Parathyroid adenoma (tissue), 2 donors: ENCODE data around the gene ADPRM.

Source experiments
- H2AFZ ChIP-seq: fragments of 300-600 bp; sonication (generic); one replicate; pipeline ENCODE4 v1.7.0; 2017; ENCODE audit warnings: antibody characterized with exemption, mild to moderate bottlenecking
- H3K27ac ChIP-seq: fragments of 300-600 bp; sonication (generic); one replicate; pipeline ENCODE4 v1.7.0; 2017
- H3K27me3 ChIP-seq: fragments of 300-600 bp; sonication (generic); one replicate; pipeline ENCODE4 v1.7.0; 2017; ENCODE audit warnings: low read length; ENCODE audit not compliant: control insufficient read depth, insufficient read depth
- H3K36me3 ChIP-seq: fragments of 300-600 bp; sonication (generic); one replicate; pipeline ENCODE4 v1.7.0; 2017; ENCODE audit warnings: low read length; ENCODE audit not compliant: control insufficient read depth, insufficient read depth
- H3K4me1 ChIP-seq: fragments of 300-600 bp; sonication (generic); one replicate; pipeline ENCODE4 v1.7.0; 2017; ENCODE audit warnings: control low read depth
- H3K4me2 ChIP-seq: fragments of 300-600 bp; sonication (generic); one replicate; pipeline ENCODE4 v1.7.0; 2017; ENCODE audit warnings: low read length
- H3K4me3 ChIP-seq: fragments of 300-600 bp; sonication (generic); one replicate; pipeline ENCODE4 v1.7.0; 2017; ENCODE audit warnings: low read depth, low read length
- H3K79me2 ChIP-seq: fragments of 300-600 bp; sonication (generic); one replicate; pipeline ENCODE4 v1.7.0; 2017; ENCODE audit warnings: control low read depth
- H3K9ac ChIP-seq: fragments of 300-600 bp; sonication (generic); one replicate; pipeline ENCODE4 v1.7.0; 2017; ENCODE audit warnings: mild to moderate bottlenecking
- H3K9me3 ChIP-seq: fragments of 300-600 bp; sonication (generic); one replicate; pipeline ENCODE4 v1.7.0; 2017; ENCODE audit warnings: low read length; ENCODE audit not compliant: control insufficient read depth
- TF ChIP-seq, protein P1 (sequence below): fragments of 300-600 bp; sonication (generic); IDR thresholded peaks from one replicate; pipeline ENCODE4 v1.7.0; 2017; ENCODE audit warnings: antibody characterized with exemption, mild to moderate bottlenecking
- donor health status: primary hyperparathyroidism.

Gene ADPRM

DNA sequence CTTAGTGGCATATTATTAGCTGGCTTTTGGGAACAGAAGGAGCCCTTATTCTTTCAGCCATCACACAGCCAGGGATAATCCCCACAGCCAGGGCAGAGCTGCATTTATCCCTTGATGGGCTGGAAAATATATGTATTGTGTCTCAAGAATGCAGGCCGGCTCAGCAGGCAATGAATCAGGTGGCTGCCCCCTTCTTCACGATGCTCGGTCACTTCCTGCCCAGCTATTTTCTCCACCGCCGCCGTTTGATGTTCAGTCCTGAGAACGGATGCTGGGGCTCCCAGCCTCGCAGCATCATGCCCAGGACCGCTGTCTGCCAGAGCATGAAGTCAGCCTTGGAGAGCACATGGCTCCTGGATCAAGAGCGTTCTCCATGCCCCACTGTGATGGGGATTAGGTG lies 36.0 kb upstream of the ADPRM start:
- Histone ChIP-seq H2AFZ (no peak overlapping the region), H3K79me2 (no peaks in the 10 kb centered on the region), H3K4me2 (no peak overlapping the region), H3K9me3 (no peaks in the 10 kb centered on the region), H3K27me3 (no peaks in the 10 kb centered on the region), H3K9ac (no peak overlapping the region), H3K4me3 (no peak overlapping the region), H3K36me3 (no peaks in the 10 kb centered on the region), H3K4me1 (no peaks in the 10 kb centered on the region), H3K27ac (no peak overlapping the region)
- TF ChIP-seq, protein P1, sequence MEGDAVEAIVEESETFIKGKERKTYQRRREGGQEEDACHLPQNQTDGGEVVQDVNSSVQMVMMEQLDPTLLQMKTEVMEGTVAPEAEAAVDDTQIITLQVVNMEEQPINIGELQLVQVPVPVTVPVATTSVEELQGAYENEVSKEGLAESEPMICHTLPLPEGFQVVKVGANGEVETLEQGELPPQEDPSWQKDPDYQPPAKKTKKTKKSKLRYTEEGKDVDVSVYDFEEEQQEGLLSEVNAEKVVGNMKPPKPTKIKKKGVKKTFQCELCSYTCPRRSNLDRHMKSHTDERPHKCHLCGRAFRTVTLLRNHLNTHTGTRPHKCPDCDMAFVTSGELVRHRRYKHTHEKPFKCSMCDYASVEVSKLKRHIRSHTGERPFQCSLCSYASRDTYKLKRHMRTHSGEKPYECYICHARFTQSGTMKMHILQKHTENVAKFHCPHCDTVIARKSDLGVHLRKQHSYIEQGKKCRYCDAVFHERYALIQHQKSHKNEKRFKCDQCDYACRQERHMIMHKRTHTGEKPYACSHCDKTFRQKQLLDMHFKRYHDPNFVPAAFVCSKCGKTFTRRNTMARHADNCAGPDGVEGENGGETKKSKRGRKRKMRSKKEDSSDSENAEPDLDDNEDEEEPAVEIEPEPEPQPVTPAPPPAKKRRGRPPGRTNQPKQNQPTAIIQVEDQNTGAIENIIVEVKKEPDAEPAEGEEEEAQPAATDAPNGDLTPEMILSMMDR = no peak

DNA sequence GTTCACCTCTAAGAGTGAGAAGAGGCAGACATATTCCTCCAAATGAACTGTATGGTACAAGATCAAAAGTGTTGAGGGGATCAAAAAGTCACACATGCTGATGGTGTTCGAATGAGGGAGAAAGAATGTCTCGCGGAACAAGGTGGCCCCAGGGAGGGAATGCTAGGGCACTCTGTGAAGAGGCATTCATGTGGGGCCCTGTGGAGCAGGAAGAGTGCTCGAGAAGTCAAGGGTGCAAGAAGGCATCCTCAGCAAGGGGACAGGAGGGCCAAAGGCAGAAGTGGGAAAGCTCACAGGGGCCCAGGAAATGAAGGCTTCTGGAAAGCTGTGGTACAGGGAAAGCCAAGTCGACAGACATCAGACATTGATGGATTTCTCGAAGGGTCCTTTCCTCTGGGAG lies 34.2 kb upstream of the ADPRM start:
- no peak overlapping the region for H2AFZ ChIP-seq
- H3K36me3 ChIP-seq = no peaks in the 10 kb centered on the region
- no peaks in the 10 kb centered on the region for H3K4me1 ChIP-seq
- no peak overlapping the region for H3K4me2 ChIP-seq
- H3K27ac ChIP-seq = no peak overlapping the region
- no peaks in the 10 kb centered on the region for H3K9me3 ChIP-seq
- no peak overlapping the region for H3K9ac ChIP-seq
- H3K27me3 ChIP-seq = no peaks in the 10 kb centered on the region
- TF ChIP-seq, protein P1 = no peak
- H3K79me2 ChIP-seq = no peaks in the 10 kb centered on the region
- H3K4me3 ChIP-seq = no peak overlapping the region

DNA sequence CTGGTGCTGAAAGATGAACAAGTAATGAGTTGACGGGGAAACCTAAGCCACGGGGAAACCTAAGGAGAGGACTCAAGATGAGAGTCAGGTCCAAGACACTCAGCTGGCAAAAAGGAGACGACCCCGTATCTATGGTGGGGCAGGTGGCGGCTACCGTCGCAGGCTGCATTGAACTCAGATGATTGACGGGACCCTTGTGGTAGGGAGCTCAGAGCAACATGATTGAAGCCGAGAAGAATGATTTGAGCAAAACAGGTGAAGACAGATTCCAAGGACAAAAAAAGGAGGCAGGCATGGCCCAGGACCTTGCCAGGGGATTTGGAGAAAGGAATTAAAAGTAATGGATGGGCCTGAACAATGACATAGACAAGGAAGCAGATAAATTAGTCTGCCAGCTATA lies 32.8 kb upstream of the ADPRM start:
- no peaks in the 10 kb centered on the region for H3K36me3 ChIP-seq
- TF ChIP-seq, protein P1 = no peak
- H2AFZ ChIP-seq = no peak overlapping the region
- no peak overlapping the region for H3K9ac ChIP-seq
- H3K4me1 ChIP-seq = no peaks in the 10 kb centered on the region
- no peaks in the 10 kb centered on the region for H3K27me3 ChIP-seq
- no peaks in the 10 kb centered on the region for H3K79me2 ChIP-seq
- H3K9me3 ChIP-seq = no peaks in the 10 kb centered on the region
- no peak overlapping the region for H3K4me2 ChIP-seq
- no peak overlapping the region for H3K27ac ChIP-seq
- H3K4me3 ChIP-seq = no peak overlapping the region

DNA sequence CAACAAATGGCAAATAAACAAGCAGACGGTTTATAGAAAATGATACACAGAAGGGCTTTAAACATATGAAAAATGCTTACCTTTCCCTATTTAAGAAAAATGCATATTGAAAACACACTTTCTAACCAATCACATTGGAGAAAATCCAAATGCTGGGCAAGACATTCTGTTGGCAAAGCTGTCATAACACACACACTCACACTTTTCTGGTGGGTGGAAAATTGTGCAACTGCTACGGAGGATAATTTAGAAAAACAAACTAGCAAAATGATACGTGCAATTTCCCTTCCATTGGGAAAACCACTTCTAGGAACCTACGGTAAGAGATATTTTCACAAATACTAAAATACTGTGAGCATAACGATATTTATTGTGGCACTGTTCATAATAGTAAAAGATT lies 30.5 kb upstream of the ADPRM start:
- H2AFZ ChIP-seq = no peak overlapping the region
- H3K27ac ChIP-seq = no peak overlapping the region
- H3K4me1 ChIP-seq = no peaks in the 10 kb centered on the region
- H3K9ac ChIP-seq = no peak overlapping the region
- H3K36me3 ChIP-seq = no peaks in the 10 kb centered on the region
- H3K4me3 ChIP-seq = no peak overlapping the region
- no peaks in the 10 kb centered on the region for H3K79me2 ChIP-seq
- no peaks in the 10 kb centered on the region for H3K9me3 ChIP-seq
- TF ChIP-seq, protein P1 = no peak
- no peaks in the 10 kb centered on the region for H3K27me3 ChIP-seq
- H3K4me2 ChIP-seq = no peak overlapping the region

DNA sequence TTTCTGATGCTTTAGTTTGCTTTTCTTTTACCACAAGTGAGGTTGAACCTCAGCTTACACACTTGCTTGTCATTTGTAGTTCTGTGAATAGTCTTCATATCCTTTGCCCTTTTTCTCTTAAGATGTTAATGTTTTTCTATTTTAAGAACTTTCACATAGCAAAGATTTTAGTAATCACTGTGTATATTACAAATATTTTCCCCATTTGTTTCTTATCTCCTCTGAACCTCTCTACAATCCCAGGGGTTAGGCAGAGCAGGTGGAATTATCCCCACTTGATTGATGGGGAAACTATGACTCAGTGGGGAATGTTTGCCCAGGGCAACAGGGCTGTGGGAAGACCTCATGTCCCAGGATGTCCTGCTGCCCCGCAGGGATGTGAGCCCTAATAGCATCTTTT lies 28.6 kb upstream of the ADPRM start:
- H3K79me2 ChIP-seq = no peaks in the 10 kb centered on the region
- H2AFZ ChIP-seq = no peak overlapping the region
- H3K27ac ChIP-seq = no peak overlapping the region
- H3K9ac ChIP-seq = no peak overlapping the region
- TF ChIP-seq, protein P1 = no peak
- no peak overlapping the region for H3K4me3 ChIP-seq
- no peaks in the 10 kb centered on the region for H3K4me1 ChIP-seq
- H3K4me2 ChIP-seq = no peak overlapping the region
- H3K36me3 ChIP-seq = no peaks in the 10 kb centered on the region
- H3K9me3 ChIP-seq = no peaks in the 10 kb centered on the region
- no peaks in the 10 kb centered on the region for H3K27me3 ChIP-seq
